Neuronal stem cell (in vitro differentiated cells): ENCODE data around the gene MOK.
A peak's percentile ranks its signal among the peaks of the same experiment; 100 is the strongest.

ENCODE experiments used
- DNase-seq: peaks from one replicate; pipeline ENCODE4 v3.0.0-alpha.2; 2013; ENCODE audit warnings: low spot score
- H2AFZ ChIP-seq: one replicate; pipeline ENCODE4 v1.6.1; 2013; ENCODE audit warnings: mild to moderate bottlenecking, low read length, inconsistent platforms
- H2AK5ac ChIP-seq: 2 replicates; pipeline ENCODE4 v1.6.1; 2013; ENCODE audit warnings: low read depth, mild to moderate bottlenecking, inconsistent platforms, low read length, moderate library complexity, mixed read lengths
- H2BK120ac ChIP-seq: 2 replicates; pipeline ENCODE4 v1.6.1; 2013; ENCODE audit warnings: low read depth, mild to moderate bottlenecking, inconsistent platforms, low read length, moderate library complexity, mixed read lengths
- H2BK12ac ChIP-seq: one replicate; pipeline ENCODE4 v1.6.1; 2013; ENCODE audit warnings: low read length, inconsistent platforms
- H2BK15ac ChIP-seq: 2 replicates; pipeline ENCODE4 v1.6.1; 2013; ENCODE audit warnings: mild to moderate bottlenecking, low read length, inconsistent platforms, mixed read lengths
- H2BK5ac ChIP-seq: one replicate; pipeline ENCODE4 v1.6.1; 2013; ENCODE audit warnings: inconsistent platforms, mild to moderate bottlenecking, low read length, moderate library complexity
- H3K14ac ChIP-seq: one replicate; pipeline ENCODE4 v1.6.1; 2013; ENCODE audit warnings: low read length, inconsistent platforms
- H3K18ac ChIP-seq: 2 replicates; pipeline ENCODE4 v1.6.1; 2013; ENCODE audit warnings: low read length, inconsistent platforms
- H3K23ac ChIP-seq: 2 replicates; pipeline ENCODE4 v1.6.1; 2013; ENCODE audit warnings: low read depth, mild to moderate bottlenecking, mixed read lengths, low read length, inconsistent platforms; ENCODE audit not compliant: poor library complexity
- H3K27ac ChIP-seq: replicated peaks from 3 replicates; pipeline ENCODE4 v1.5.1; 2013; ENCODE audit warnings: low read length, inconsistent platforms
- H3K27me3 ChIP-seq, 3 experiments: 2 replicates each; pipeline ENCODE4 v1.6.1; 2013; ENCODE audit warnings: low read length in 3 of 3, mild to moderate bottlenecking in 2 of 3, inconsistent platforms in 1 of 3, low read depth in 1 of 3, mixed read lengths in 1 of 3, moderate library complexity in 1 of 3; ENCODE audit not compliant: control insufficient read depth in 3 of 3, insufficient read depth in 3 of 3
- H3K36me3 ChIP-seq, 2 donors: replicated peaks in 1 of 2; 2 replicates each; pipeline ENCODE4 v1.6.1; 2013; ENCODE audit warnings: low read length in 2 of 2; ENCODE audit not compliant: control insufficient read depth in 2 of 2, insufficient read depth in 2 of 2
- H3K4ac ChIP-seq: 2 replicates; pipeline ENCODE4 v1.6.1; 2013; ENCODE audit warnings: inconsistent platforms, mild to moderate bottlenecking, low read length, moderate library complexity
- H3K4me1 ChIP-seq, 2 donors: 1 replicate in 1 of 2; 2 replicates in 1 of 2; pipeline ENCODE4 v1.6.1; 2013; ENCODE audit warnings: low read length in 2 of 2, low read depth in 1 of 2; ENCODE audit not compliant: control insufficient read depth in 2 of 2, insufficient read depth in 1 of 2
- H3K4me2 ChIP-seq: one replicate; pipeline ENCODE4 v1.6.1; 2013; ENCODE audit warnings: mild to moderate bottlenecking, low read length, inconsistent platforms; ENCODE audit not compliant: insufficient read depth, poor library complexity, severe bottlenecking
- H3K4me3 ChIP-seq, 2 donors: 2 replicates each; pipeline ENCODE4 v1.5.1; 2013; ENCODE audit warnings: low read length in 2 of 2, mild to moderate bottlenecking in 2 of 2, inconsistent platforms in 1 of 2, moderate library complexity in 1 of 2
- H3K79me1 ChIP-seq: one replicate; pipeline ENCODE4 v1.6.1; 2013; ENCODE audit warnings: low read depth, mild to moderate bottlenecking, inconsistent platforms, low read length, moderate library complexity
- H3K9ac ChIP-seq: one replicate; pipeline ENCODE4 v1.6.1; 2013; ENCODE audit warnings: mild to moderate bottlenecking, low read depth, low read length, inconsistent platforms; ENCODE audit not compliant: poor library complexity
- H3K9me3 ChIP-seq, 2 donors: replicated peaks in 1 of 2; 2 replicates each; pipeline versions ENCODE3 to v1.6.1; 2013; ENCODE audit warnings: low read length in 2 of 2, mild to moderate bottlenecking in 2 of 2, inconsistent platforms in 1 of 2, low read depth in 1 of 2, mixed read lengths in 1 of 2, moderate library complexity in 1 of 2; ENCODE audit not compliant: control insufficient read depth in 2 of 2, insufficient read depth in 1 of 2
- H4K8ac ChIP-seq: one replicate; pipeline ENCODE4 v1.6.1; 2013; ENCODE audit warnings: low read depth, mild to moderate bottlenecking, inconsistent platforms, low read length, moderate library complexity
- H4K91ac ChIP-seq: one replicate; pipeline ENCODE4 v1.6.1; 2013; ENCODE audit warnings: low read length, low read depth, mild to moderate bottlenecking, inconsistent platforms; ENCODE audit not compliant: poor library complexity
- WGBS, 2 donors: extraction: QIAGEN DNeasy Blood & Tissue Kit; methylation state at CpG; one replicate each; pipeline ENCODE4 v1.1.7; 2013; ENCODE audit warnings: missing lambda C conversion rate in 2 of 2, mixed read lengths in 1 of 2; ENCODE audit not compliant: insufficient read length in 2 of 2, insufficient replicate concordance in 1 of 2; ENCODE audit errors: extremely low coverage in 2 of 2; 5-methylcytosine and 5-hydroxymethylcytosine counted together

MOK gene

GRCh38 chr14:102316338-102316742 lies 11.4 kb upstream of the MOK start:
- Histone ChIP-seq H3K27ac (peak overlapping the region; percentile 70), H2BK120ac (no peak overlapping the region), H4K91ac (no peak overlapping the region), H3K4me1 (peaks cover 12 to 14% of the 10 kb centered on the region in 2 donors), H2AFZ (peak overlapping the region; percentile 82), H3K4me2 (peak overlapping the region; percentile 59), H3K14ac (no peak overlapping the region), H4K8ac (no peak overlapping the region), H3K9ac (no peak overlapping the region), H2AK5ac (no peak overlapping the region), H3K4ac (no peak overlapping the region), H3K23ac (no peak overlapping the region), H3K36me3 (no peaks in the 10 kb centered on the region), H2BK5ac (no peak overlapping the region), H3K4me3 (peak overlapping the region; percentile 58 to 77), H3K9me3 (no peaks in the 10 kb centered on the region), H3K79me1 (no peaks in the 10 kb centered on the region), H3K27me3 (peaks cover 0 to 2% (median 0%) of the 10 kb centered on the region in 3 experiments), H2BK15ac (no peak overlapping the region), H2BK12ac (no peak overlapping the region), H3K18ac (no peak overlapping the region)
- no CpG with 5 or more reads among the region's 10 CpGs for WGBS, 2 donors
- DNase-seq: no peak

GRCh38 chr14:102315121-102315520 lies 10.2 kb upstream of the MOK start:
- Histone ChIP-seq H2BK15ac (no peak overlapping the region), H3K27ac (no peak overlapping the region), H3K4me1 (peaks cover 11 to 12% of the 10 kb centered on the region in 2 donors), H3K4ac (no peak overlapping the region), H3K9ac (no peak overlapping the region), H3K14ac (no peak overlapping the region), H3K23ac (no peak overlapping the region), H3K36me3 (no peaks in the 10 kb centered on the region), H2BK12ac (no peak overlapping the region), H3K79me1 (no peaks in the 10 kb centered on the region), H3K27me3 (peaks cover 0 to 2% (median 0%) of the 10 kb centered on the region in 3 experiments), H3K9me3 (no peaks in the 10 kb centered on the region), H3K18ac (no peak overlapping the region), H2BK5ac (no peak overlapping the region), H4K91ac (no peak overlapping the region), H4K8ac (no peak overlapping the region), H2AK5ac (peak overlapping the region; percentile 42), H2BK120ac (no peak overlapping the region), H3K4me3 (no peak overlapping the region), H2AFZ (no peak overlapping the region), H3K4me2 (no peak overlapping the region)
- no peak for DNase-seq
- no CpG with 5 or more reads among the region's 6 CpGs for WGBS, 2 donors

- Histone ChIP-seq H3K36me3 (no peaks in the 10 kb centered on the region), H3K4ac (no peak overlapping the region), H2BK120ac (no peak overlapping the region), H4K8ac (no peak overlapping the region), H2BK12ac (peak overlapping the region; percentile 25), H2BK15ac (no peak overlapping the region), H2BK5ac (no peak overlapping the region), H3K14ac (peak overlapping the region; percentile 61), H4K91ac (no peak overlapping the region), H3K4me1 (peaks cover 11 to 12% of the 10 kb centered on the region in 2 donors), H3K9ac (no peak overlapping the region), H2AK5ac (no peak overlapping the region), H3K27me3 (peaks cover 0 to 2% (median 0%) of the 10 kb centered on the region in 3 experiments), H3K23ac (peak overlapping the region; percentile 62), H3K4me3 (peak overlapping the region; percentile 54 to 88), H3K27ac (no peak overlapping the region), H3K9me3 (no peaks in the 10 kb centered on the region), H3K79me1 (no peaks in the 10 kb centered on the region), H3K4me2 (peak overlapping the region; percentile 98), H2AFZ (peak overlapping the region; percentile 87), H3K18ac (peak overlapping the region; percentile 82)
- WGBS, 2 donors: no CpG with 5 or more reads among the region's 52 CpGs
- DNase-seq: peak; percentile 68
These were observed 9.5 kb upstream of the MOK start for GRCh38 chr14:102314242-102315011.

GRCh38 chr14:102303664-102304063 lies 1.3 kb downstream of the MOK start:
- Histone ChIP-seq H3K27ac (no peak overlapping the region), H3K4ac (no peak overlapping the region), H2BK12ac (no peak overlapping the region), H3K14ac (no peak overlapping the region), H3K36me3 (no peaks in the 10 kb centered on the region), H3K4me3 (no peak overlapping the region), H3K27me3 (no peaks in the 10 kb centered on the region), H3K4me2 (no peak overlapping the region), H2BK5ac (no peak overlapping the region), H3K18ac (no peak overlapping the region), H2BK15ac (no peak overlapping the region), H4K91ac (no peak overlapping the region), H3K79me1 (no peaks in the 10 kb centered on the region), H3K4me1 (peaks cover 0 to 1% of the 10 kb centered on the region in 2 donors), H3K23ac (no peak overlapping the region), H3K9ac (no peak overlapping the region), H4K8ac (no peak overlapping the region), H2AK5ac (no peak overlapping the region), H3K9me3 (no peaks in the 10 kb centered on the region), H2AFZ (no peak overlapping the region), H2BK120ac (no peak overlapping the region)
- no peak for DNase-seq
- no CpG with 5 or more reads among the region's 3 CpGs for WGBS, 2 donors
